CD4-positive, alpha-beta T cell (primary cell): ENCODE data around the gene SLC26A9. TPM values are rescaled to one million over a fixed set of nuclear protein-coding genes. Genes with fewer than 3 reads are reported as not detected.

Experiments
- ATAC-seq: fragments of 200-7000 bp; cut with Tn5 transposase; one replicate; pipeline ENCODE4 v1.10.0; 2022; ENCODE audit warnings: mild to moderate bottlenecking; ENCODE audit not compliant: poor library complexity
- CTCF ChIA-PET: fragments of 350-600 bp; sonication (Branson Sonifier 250); formaldehyde crosslinking; loops from one replicate; lab custom pipeline; 2021; ENCODE audit warnings: antibody characterized with exemption, inconsistent platforms; lab: Charles Lee
- POLR2A ChIA-PET: fragments of 350-600 bp; sonication (Branson Sonifier 250); formaldehyde crosslinking; loops from one replicate; lab custom pipeline; 2021; ENCODE audit warnings: antibody characterized with exemption, inconsistent platforms; lab: Charles Lee
- DNase-seq, 14 experiments: peaks; one replicate each; pipeline ENCODE4 v3.0.0-alpha.2; 2013 to 2020; ENCODE audit warnings: mixed read lengths in 2 of 14
- H3K27ac ChIP-seq, 2 donors: one replicate each; pipeline versions ENCODE4 v1.5.1 to v1.7.0; 2013; ENCODE audit warnings: low read length in 2 of 2, low read depth in 1 of 2, mild to moderate bottlenecking in 1 of 2
- H3K27me3 ChIP-seq, 2 experiments: 1 replicate in 1 of 2; 2 replicates in 1 of 2; pipeline versions ENCODE4 v1.6.1 to v1.7.0; 2013; ENCODE audit warnings: low read length in 2 of 2, control low read depth in 1 of 2, mild to moderate bottlenecking in 1 of 2, moderate library complexity in 1 of 2; ENCODE audit not compliant: insufficient read depth in 2 of 2, control insufficient read depth in 1 of 2
- H3K36me3 ChIP-seq: one replicate; pipeline ENCODE4 v1.6.1; 2013; ENCODE audit warnings: low read length, control low read depth; ENCODE audit not compliant: insufficient read depth
- H3K4me1 ChIP-seq: one replicate; pipeline ENCODE4 v1.6.1; 2013; ENCODE audit warnings: low read length, control low read depth; ENCODE audit not compliant: insufficient read depth
- H3K4me3 ChIP-seq: one replicate; pipeline ENCODE4 v1.5.1; 2013; ENCODE audit warnings: mild to moderate bottlenecking, low read length, moderate library complexity
- H3K9me3 ChIP-seq, 2 experiments: 1 replicate in 1 of 2; 2 replicates in 1 of 2; pipeline versions ENCODE4 v1.6.1 to v1.7.0; 2013; ENCODE audit warnings: low read length in 2 of 2, mild to moderate bottlenecking in 2 of 2, control low read depth in 1 of 2, moderate library complexity in 1 of 2; ENCODE audit not compliant: control insufficient read depth in 1 of 2, insufficient read depth in 1 of 2
- H3K27ac Mint-ChIP-seq: one replicate; pipeline ENCODE4 v1.8.0; 2020; ENCODE audit warnings: mixed read lengths
- H3K27me3 Mint-ChIP-seq: one replicate; pipeline ENCODE4 v1.8.0; 2021; ENCODE audit warnings: mixed read lengths
- H3K36me3 Mint-ChIP-seq: one replicate; pipeline ENCODE4 v1.8.0; 2021; ENCODE audit warnings: low read depth, mixed read lengths
- H3K4me1 Mint-ChIP-seq: one replicate; pipeline ENCODE4 v1.8.0; 2021; ENCODE audit warnings: low read depth, mixed read lengths
- H3K4me3 Mint-ChIP-seq: one replicate; pipeline ENCODE4 v1.8.0; 2020; ENCODE audit warnings: mild to moderate bottlenecking, mixed read lengths
- H3K9me3 Mint-ChIP-seq: one replicate; pipeline ENCODE4 v1.8.0; 2020; ENCODE audit warnings: mixed read lengths
- CTCF ChIP-seq: fragments of 200-600 bp; IDR thresholded peaks from one replicate; pipeline ENCODE4 v1.8.0; 2022; ENCODE audit warnings: antibody characterized with exemption, mild to moderate bottlenecking
- intact Hi-C, 2 experiments: fragments of 100-400 bp; cut with DNase I in 1 of 2; cut with micrococcal nuclease in 1 of 2; formaldehyde crosslinking; loops; one replicate each; pipeline versions ENCODE4 v1.15.1 to v1.9.0; 2023 to 2025; cut with DNase I, micrococcal nuclease
- total RNA-seq, 174 experiments: library from RNA in 2 of 174; stranded (reverse) in 2 of 174; gene quantifications; one replicate each; pipeline ENCODE4 v1.2.3 and lab custom pipeline; 2021 to 2026

The SLC26A9 gene
- total RNA-seq, 2 experiments from 2014 or later, result not detected

GRCh38 chr1:205969229-205969628 lies 26.0 kb upstream of the SLC26A9 start:
- CTCF ChIA-PET, result interaction anchor here (1.9 kb wide), 1 partner anchor 8 kb away, joined by 5 read pairs; no protein-coding TSS in a partner anchor
- Mint-ChIP-seq H3K9me3 (no peaks in the 10 kb centered on the region), H3K4me1 (no peaks in the 10 kb centered on the region), H3K4me3 (no peak overlapping the region), H3K27me3 (no peaks in the 10 kb centered on the region), H3K27ac (no peak overlapping the region), H3K36me3 (no peaks in the 10 kb centered on the region)
- POLR2A ChIA-PET, result no interaction called here
- intact Hi-C loops, result no loop called here
- no peaks in the 10 kb centered on the region for H3K9me3 ChIP-seq
- no peak for DNase-seq
- H3K27me3 ChIP-seq, result no peaks in the 10 kb centered on the region
- no peak overlapping the region for H3K4me3 ChIP-seq
- ATAC-seq, result no peak
- H3K27ac ChIP-seq, result no peak overlapping the region
- TF ChIP-seq CTCF, result no peak
- no peaks in the 10 kb centered on the region for H3K36me3 ChIP-seq
- H3K4me1 ChIP-seq, result no peaks in the 10 kb centered on the region

- Histone ChIP-seq H3K9me3 (no peaks in the 10 kb centered on the region), H3K27me3 (no peaks in the 10 kb centered on the region), H3K27ac (no peak overlapping the region), H3K4me1 (no peaks in the 10 kb centered on the region), H3K4me3 (no peak overlapping the region), H3K36me3 (no peaks in the 10 kb centered on the region)
- Mint-ChIP-seq H3K4me3 (no peak overlapping the region), H3K27ac (no peak overlapping the region), H3K36me3 (no peaks in the 10 kb centered on the region), H3K27me3 (no peaks in the 10 kb centered on the region), H3K4me1 (no peaks in the 10 kb centered on the region), H3K9me3 (no peaks in the 10 kb centered on the region)
- POLR2A ChIA-PET, result no interaction called here
- DNase-seq, result no peak
- CTCF ChIA-PET, result interaction anchor here (1.9 kb wide), 1 partner anchor 9 kb away, joined by 5 read pairs; no protein-coding TSS in a partner anchor
- intact Hi-C loops, result no loop called here
- TF ChIP-seq CTCF, result no peak
- ATAC-seq, result no peak
Measured at GRCh38 chr1:205967554-205968335, 24.5 kb upstream of the SLC26A9 start.

GRCh38 chr1:205965036-205965884 lies 22.0 kb upstream of the SLC26A9 start:
- ATAC-seq (no peak), DNase-seq (no peak)
- Mint-ChIP-seq H3K27ac (no peak overlapping the region), H3K36me3 (no peaks in the 10 kb centered on the region), H3K27me3 (peaks cover 4% of the 10 kb centered on the region), H3K4me1 (no peaks in the 10 kb centered on the region), H3K9me3 (no peaks in the 10 kb centered on the region), H3K4me3 (no peak overlapping the region)
- Histone ChIP-seq H3K27me3 (no peaks in the 10 kb centered on the region), H3K27ac (no peak overlapping the region), H3K9me3 (no peaks in the 10 kb centered on the region), H3K4me3 (no peak overlapping the region), H3K36me3 (no peaks in the 10 kb centered on the region), H3K4me1 (no peaks in the 10 kb centered on the region)
- POLR2A ChIA-PET, result no interaction called here
- CTCF ChIA-PET, result no interaction called here
- intact Hi-C loops, result no loop called here
- no peak for TF ChIP-seq CTCF
